Prostate gland (tissue), 2 donors: ENCODE results near the gene ACRBP. TPM values are rescaled to one million over a fixed set of nuclear protein-coding genes. Genes with fewer than 3 reads are reported as not detected.
A peak's percentile ranks its signal among the peaks of the same experiment; 100 is the strongest.

Source experiments
- DNase-seq: peaks from one replicate; pipeline ENCODE4 v3.0.0-alpha.2; 2019; ENCODE audit warnings: low spot score
- H3K27ac ChIP-seq, 2 donors: fragments of 200-600 bp; sonication (generic); 2 replicates each; pipeline ENCODE4 v1.5.1; 2017 to 2019
- H3K27me3 ChIP-seq: fragments of 200-600 bp; sonication (generic); replicated peaks from 2 replicates; pipeline ENCODE4 v1.5.1; 2019; ENCODE audit not compliant: insufficient read depth
- H3K36me3 ChIP-seq, 2 donors: fragments of 200-600 bp; sonication (generic); 1 replicate in 1 of 2; 2 replicates in 1 of 2; pipeline versions ENCODE4 v1.5.1 to v1.8.1; 2017 to 2019
- H3K4me1 ChIP-seq: fragments of 200-600 bp; sonication (generic); replicated peaks from 2 replicates; pipeline ENCODE4 v1.5.1; 2019
- H3K4me3 ChIP-seq, 2 donors: fragments of 200-600 bp; sonication (generic); 2 replicates each; pipeline ENCODE4 v1.5.1; 2017 to 2019
- H3K9me3 ChIP-seq: fragments of 200-600 bp; sonication (generic); 2 replicates; pipeline ENCODE4 v1.5.1; 2017
- POLR2A ChIP-seq: fragments of 450-650 bp; IDR thresholded peaks from one replicate; pipeline ENCODE4 v1.6.1; 2016; ENCODE audit warnings: antibody characterized with exemption, mild to moderate bottlenecking
- POLR2AphosphoS5 ChIP-seq: sonication (generic); formaldehyde crosslinking; IDR thresholded peaks from one replicate; pipeline ENCODE4 v1.6.1; 2017; ENCODE audit warnings: antibody characterized with exemption
- WGBS: methylation state at CpG from one replicate; pipeline ENCODE4 v1.1.5; 2018; 5-methylcytosine and 5-hydroxymethylcytosine counted together
- intact Hi-C: fragments of 100-400 bp; cut with DNase I; formaldehyde crosslinking; loops from one replicate; pipeline ENCODE4 v1.14.2; 2022
- total RNA-seq, 2 donors: library from RNA; depleted of rRNA; stranded (reverse); fragments of >200 nt; gene quantifications; one replicate each; pipeline ENCODE4 v1.1.0, GENCODE V29; 2016
- TF ChIP-seq, protein P1 (sequence below), 4 experiments: fragments of 200-600 bp in 2 of 4; fragments of 450-650 bp in 2 of 4; sonication (generic) in 2 of 4; IDR thresholded peaks; 1 replicate in 3 of 4; 2 replicates in 1 of 4; pipeline ENCODE4 v1.5.1; 2016 to 2019; ENCODE audit warnings: antibody characterized with exemption in 4 of 4, mild to moderate bottlenecking in 2 of 4, moderate library complexity in 2 of 4

ACRBP gene
- total RNA-seq, 2 donors from 2014 or later: 2.3 to 49.6 TPM

DNA sequence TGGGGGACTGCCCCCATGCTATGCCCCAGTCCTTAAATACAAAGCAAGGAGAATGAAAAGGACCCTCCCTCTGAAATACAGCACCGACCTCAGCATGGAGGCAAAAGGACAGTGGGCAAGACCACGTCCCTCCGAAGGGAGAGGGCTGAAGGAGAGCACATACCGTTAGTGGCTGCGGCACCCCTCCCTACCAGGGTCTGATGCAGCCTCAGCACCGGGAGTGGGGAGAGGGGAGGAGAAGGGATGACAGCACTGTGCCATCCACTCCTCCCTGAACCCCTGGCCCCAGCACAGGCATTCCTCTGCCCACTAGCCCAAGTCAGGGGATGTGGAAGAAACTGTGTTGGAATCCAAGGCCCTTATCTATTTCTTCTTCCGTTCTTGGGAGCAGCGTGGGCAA lies 3.6 kb upstream of the ACRBP start:
- H3K9me3 ChIP-seq: no peaks in the 10 kb centered on the region
- no peak for DNase-seq
- H3K36me3 ChIP-seq: peaks cover 0 to 8% of the 10 kb centered on the region in 2 donors
- no peaks in the 10 kb centered on the region for H3K4me1 ChIP-seq
- H3K27ac ChIP-seq: no peak overlapping the region
- WGBS: 85% methylated on average over 8 of the region's 8 CpGs
- no peak for TF ChIP-seq POLR2A
- TF ChIP-seq POLR2AphosphoS5: no peak
- TF ChIP-seq, protein P1, sequence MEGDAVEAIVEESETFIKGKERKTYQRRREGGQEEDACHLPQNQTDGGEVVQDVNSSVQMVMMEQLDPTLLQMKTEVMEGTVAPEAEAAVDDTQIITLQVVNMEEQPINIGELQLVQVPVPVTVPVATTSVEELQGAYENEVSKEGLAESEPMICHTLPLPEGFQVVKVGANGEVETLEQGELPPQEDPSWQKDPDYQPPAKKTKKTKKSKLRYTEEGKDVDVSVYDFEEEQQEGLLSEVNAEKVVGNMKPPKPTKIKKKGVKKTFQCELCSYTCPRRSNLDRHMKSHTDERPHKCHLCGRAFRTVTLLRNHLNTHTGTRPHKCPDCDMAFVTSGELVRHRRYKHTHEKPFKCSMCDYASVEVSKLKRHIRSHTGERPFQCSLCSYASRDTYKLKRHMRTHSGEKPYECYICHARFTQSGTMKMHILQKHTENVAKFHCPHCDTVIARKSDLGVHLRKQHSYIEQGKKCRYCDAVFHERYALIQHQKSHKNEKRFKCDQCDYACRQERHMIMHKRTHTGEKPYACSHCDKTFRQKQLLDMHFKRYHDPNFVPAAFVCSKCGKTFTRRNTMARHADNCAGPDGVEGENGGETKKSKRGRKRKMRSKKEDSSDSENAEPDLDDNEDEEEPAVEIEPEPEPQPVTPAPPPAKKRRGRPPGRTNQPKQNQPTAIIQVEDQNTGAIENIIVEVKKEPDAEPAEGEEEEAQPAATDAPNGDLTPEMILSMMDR (IDR thresholded peaks at IDR 0.05): no peak
- no peaks in the 10 kb centered on the region for H3K27me3 ChIP-seq
- no peak overlapping the region for H3K4me3 ChIP-seq
- intact Hi-C loops: no loop called here

DNA sequence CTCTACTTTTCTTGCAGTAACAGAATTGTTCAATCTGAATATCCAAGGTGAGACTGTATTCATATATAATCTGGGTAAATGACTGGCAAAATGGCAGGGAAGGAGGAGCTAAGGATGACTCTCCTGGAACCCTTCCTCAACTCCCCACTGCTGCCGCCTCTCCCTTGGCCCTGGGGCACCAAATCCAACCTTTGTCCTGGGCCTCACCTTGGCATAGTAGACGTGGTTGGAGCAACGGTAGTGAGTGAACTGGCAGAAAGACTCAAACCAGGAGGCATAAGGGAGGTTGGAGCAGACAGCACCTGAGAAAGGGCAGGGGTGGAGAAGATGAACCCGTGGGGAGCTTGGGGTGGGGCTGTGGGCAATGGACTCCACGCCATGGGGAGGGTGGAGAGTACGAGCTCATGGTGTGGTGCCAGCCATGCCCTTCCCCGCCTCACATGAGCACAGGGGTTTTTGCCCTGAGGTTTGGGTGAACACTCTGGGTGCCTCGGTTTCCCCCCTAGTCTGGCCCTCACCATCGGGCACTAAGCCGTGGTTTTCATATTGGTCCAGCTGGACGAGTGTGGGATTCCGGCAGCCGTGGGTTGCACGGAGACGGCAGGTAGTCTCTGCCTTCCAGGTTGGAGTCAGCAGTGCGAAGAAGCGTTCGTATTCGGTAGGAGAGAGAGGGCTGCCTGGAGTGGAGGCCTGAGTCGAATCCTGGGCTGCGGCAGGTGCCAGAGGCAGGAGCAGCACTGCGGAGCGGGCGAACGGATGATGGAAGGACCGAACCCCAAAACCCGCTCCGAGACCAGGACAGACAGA lies 753 bp downstream of the ACRBP start:
- peak overlapping the region; percentile 17 to 24 for H3K4me3 ChIP-seq
- no peaks in the 10 kb centered on the region for H3K27me3 ChIP-seq
- no peaks in the 10 kb centered on the region for H3K9me3 ChIP-seq
- DNase-seq: no peak
- intact Hi-C loops: no loop called here
- no peak overlapping the region for H3K27ac ChIP-seq
- H3K36me3 ChIP-seq: no peaks in the 10 kb centered on the region
- TF ChIP-seq, protein P1 (IDR thresholded peaks at IDR 0.05): no peak
- no peak for TF ChIP-seq POLR2A
- TF ChIP-seq POLR2AphosphoS5: no peak
- WGBS: 85% methylated on average over 28 of the region's 28 CpGs
- no peaks in the 10 kb centered on the region for H3K4me1 ChIP-seq

DNA sequence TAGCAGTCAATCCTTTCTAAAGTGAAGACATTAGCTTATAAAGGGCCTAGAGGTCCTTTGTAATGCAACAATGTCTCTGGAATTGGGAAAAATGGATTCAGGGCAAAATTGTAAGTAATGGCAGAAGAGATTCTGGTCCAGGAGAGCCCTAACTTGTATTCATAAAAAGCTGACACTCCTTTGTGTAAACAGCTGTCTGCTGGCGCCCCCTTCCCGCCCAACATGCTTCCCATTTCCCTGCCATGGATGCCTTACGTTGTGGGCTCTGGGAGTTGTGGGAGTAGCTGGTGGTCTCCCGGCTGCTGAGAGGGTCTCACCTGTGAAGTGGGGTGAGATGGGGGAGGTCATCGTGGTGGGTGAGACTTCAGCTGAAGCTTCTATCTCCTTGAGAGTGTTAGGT lies 2.3 kb downstream of the ACRBP start:
- 35% methylated on average over 5 of the region's 5 CpGs for WGBS
- H3K27me3 ChIP-seq: no peaks in the 10 kb centered on the region
- DNase-seq: no peak
- no peak overlapping the region for H3K4me3 ChIP-seq
- intact Hi-C loops: no loop called here
- H3K36me3 ChIP-seq: no peaks in the 10 kb centered on the region
- H3K9me3 ChIP-seq: no peaks in the 10 kb centered on the region
- no peak overlapping the region for H3K27ac ChIP-seq
- TF ChIP-seq POLR2A: no peak
- TF ChIP-seq, protein P1 (IDR thresholded peaks at IDR 0.05): no peak
- no peak for TF ChIP-seq POLR2AphosphoS5
- no peaks in the 10 kb centered on the region for H3K4me1 ChIP-seq

DNA sequence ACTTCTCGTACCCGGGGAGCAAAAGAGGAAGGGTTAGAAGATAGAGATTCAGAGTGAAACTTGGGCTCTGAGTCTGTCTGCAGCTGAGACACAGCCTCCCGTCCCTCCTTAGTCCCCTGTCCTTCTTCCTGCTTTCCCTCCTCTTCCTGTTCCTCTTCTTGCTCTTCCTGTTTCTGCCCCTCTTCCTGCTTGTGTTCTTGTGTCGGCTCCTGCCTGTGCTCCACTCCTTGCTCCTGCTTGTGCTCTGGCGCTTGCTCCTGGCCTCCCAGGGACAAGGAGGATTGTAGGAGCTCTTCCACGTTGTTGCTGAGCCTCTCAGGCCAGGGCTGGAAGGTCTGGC lies 3.0 kb downstream of the ACRBP start:
- Histone ChIP-seq H3K27ac (no peak overlapping the region), H3K27me3 (no peaks in the 10 kb centered on the region), H3K9me3 (no peaks in the 10 kb centered on the region), H3K4me1 (no peaks in the 10 kb centered on the region), H3K4me3 (no peak overlapping the region), H3K36me3 (no peaks in the 10 kb centered on the region)
- no peak for DNase-seq
- TF ChIP-seq, protein P1 (IDR thresholded peaks at IDR 0.05): no peak
- TF ChIP-seq POLR2A: no peak
- no peak for TF ChIP-seq POLR2AphosphoS5
- intact Hi-C loops: no loop called here
- 68% methylated on average over 6 of the region's 6 CpGs for WGBS
